MCF 10A (cell line): ENCODE data around the gene SEPHS1. TPM values are rescaled to one million over a fixed set of nuclear protein-coding genes. Genes with fewer than 3 reads are reported as not detected.
"Not testable (repeated sequence)": the region's sequence is repeated elsewhere in the genome, so short reads cannot be mapped to it uniquely, and the experiment has no call there.

Experiments
- BruUV-seq: library from RNA; stranded (reverse); fragments of 400-500 nt; replicated peaks from 2 replicates; lab custom pipeline; 2021; lab: Mats Ljungman, UMichigan
- CTCF ChIA-PET: fragments of 300-600 bp; sonication (Branson Sonifier 250); formaldehyde crosslinking; extraction: SDS; loops from one replicate; lab custom pipeline; 2021; ENCODE audit warnings: antibody characterized with exemption, inconsistent platforms; lab: Yijun Ruan, JAX
- POLR2A ChIA-PET: fragments of 300-600, 350-650 bp; sonication (Branson Sonifier 250); formaldehyde crosslinking; extraction: SDS; loops from one replicate; lab custom pipeline; 2020; ENCODE audit warnings: antibody characterized with exemption, inconsistent platforms; lab: Yijun Ruan, JAX
- DNase-seq: peaks from one replicate; pipeline ENCODE4 v3.0.0-alpha.2; 2018; ENCODE audit not compliant: unreplicated experiment
- H3K27ac Mint-ChIP-seq: one replicate; pipeline ENCODE4 v1.8.0; 2022; ENCODE audit warnings: mild to moderate bottlenecking, low read depth, mixed read lengths; ENCODE audit not compliant: unreplicated experiment
- H3K27me3 Mint-ChIP-seq: one replicate; pipeline ENCODE4 v1.8.0; 2022; ENCODE audit warnings: mixed read lengths; ENCODE audit not compliant: insufficient read depth, unreplicated experiment
- H3K36me3 Mint-ChIP-seq: one replicate; pipeline ENCODE4 v1.8.0; 2022; ENCODE audit warnings: mild to moderate bottlenecking, moderate library complexity, mixed read lengths; ENCODE audit not compliant: insufficient read depth, unreplicated experiment
- H3K4me1 Mint-ChIP-seq: one replicate; pipeline ENCODE4 v1.8.0; 2022; ENCODE audit warnings: mixed read lengths; ENCODE audit not compliant: insufficient read depth, unreplicated experiment
- H3K4me3 Mint-ChIP-seq: one replicate; pipeline ENCODE4 v1.8.0; 2022; ENCODE audit warnings: mild to moderate bottlenecking, moderate library complexity, mixed read lengths; ENCODE audit not compliant: unreplicated experiment
- H3K9me3 Mint-ChIP-seq: one replicate; pipeline ENCODE4 v1.8.0; 2022; ENCODE audit warnings: mixed read lengths; ENCODE audit not compliant: unreplicated experiment
- intact Hi-C: fragments of 100-400 bp; cut with micrococcal nuclease; formaldehyde crosslinking; loops from 2 replicates; pipeline ENCODE4 v1.14.1; 2022
- total RNA-seq: library from RNA; stranded (reverse); gene quantifications from 2 replicates; pipeline ENCODE4 v1.2.3, GENCODE V29; 2022
- TF ChIP-seq, protein P1 (sequence below): fragments of 200-600 bp; IDR thresholded peaks from one replicate; pipeline ENCODE4 v1.8.0; 2022; ENCODE audit warnings: antibody characterized with exemption, mild to moderate bottlenecking; ENCODE audit not compliant: unreplicated experiment

The SEPHS1 gene
- total RNA-seq, 1 experiment from 2014 or later: 60.8 TPM

DNA sequence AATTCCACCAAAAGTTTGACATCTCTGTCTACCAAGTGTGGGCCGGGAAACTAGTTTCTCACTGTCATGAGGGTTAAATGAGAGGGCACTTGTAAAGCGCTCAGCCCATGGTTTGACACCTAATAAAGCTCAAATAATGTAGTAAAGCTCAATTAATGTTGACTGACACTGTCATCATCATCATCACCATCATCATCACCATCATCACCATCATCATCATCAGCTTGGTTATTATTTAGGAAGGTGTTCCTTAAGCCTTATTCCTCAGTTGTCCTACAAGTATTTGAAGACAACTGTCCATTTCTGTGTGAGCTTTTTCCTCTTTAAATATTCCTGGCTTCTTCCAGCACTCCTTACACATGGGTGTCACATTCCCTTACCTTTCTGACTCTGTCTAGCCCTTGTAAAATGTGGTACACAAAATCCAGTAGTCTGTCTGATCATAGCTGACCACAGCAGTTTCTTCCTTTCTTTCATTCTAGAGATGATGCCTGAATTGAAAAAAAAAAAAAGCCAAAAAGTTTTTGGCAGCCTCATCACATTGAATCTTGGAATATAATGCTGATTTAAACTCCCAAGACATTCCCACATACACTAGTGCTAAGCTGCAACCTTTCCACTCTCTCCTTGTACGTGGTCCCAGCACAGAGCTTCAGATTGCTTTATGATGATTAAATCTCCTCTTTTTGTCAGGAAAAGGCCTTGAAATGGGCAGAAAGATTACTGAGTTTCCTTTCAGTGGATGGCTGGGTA, 40.6 kb upstream of the SEPHS1 start:
- Mint-ChIP-seq H3K27me3 (no peaks in the 10 kb centered on the region), H3K4me3 (no peak overlapping the region), H3K27ac (no peak overlapping the region), H3K4me1 (peaks cover 8% of the 10 kb centered on the region), H3K9me3 (no peaks in the 10 kb centered on the region), H3K36me3 (no peaks in the 10 kb centered on the region)
- intact Hi-C loops: no loop called here
- TF ChIP-seq, protein P1, sequence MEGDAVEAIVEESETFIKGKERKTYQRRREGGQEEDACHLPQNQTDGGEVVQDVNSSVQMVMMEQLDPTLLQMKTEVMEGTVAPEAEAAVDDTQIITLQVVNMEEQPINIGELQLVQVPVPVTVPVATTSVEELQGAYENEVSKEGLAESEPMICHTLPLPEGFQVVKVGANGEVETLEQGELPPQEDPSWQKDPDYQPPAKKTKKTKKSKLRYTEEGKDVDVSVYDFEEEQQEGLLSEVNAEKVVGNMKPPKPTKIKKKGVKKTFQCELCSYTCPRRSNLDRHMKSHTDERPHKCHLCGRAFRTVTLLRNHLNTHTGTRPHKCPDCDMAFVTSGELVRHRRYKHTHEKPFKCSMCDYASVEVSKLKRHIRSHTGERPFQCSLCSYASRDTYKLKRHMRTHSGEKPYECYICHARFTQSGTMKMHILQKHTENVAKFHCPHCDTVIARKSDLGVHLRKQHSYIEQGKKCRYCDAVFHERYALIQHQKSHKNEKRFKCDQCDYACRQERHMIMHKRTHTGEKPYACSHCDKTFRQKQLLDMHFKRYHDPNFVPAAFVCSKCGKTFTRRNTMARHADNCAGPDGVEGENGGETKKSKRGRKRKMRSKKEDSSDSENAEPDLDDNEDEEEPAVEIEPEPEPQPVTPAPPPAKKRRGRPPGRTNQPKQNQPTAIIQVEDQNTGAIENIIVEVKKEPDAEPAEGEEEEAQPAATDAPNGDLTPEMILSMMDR: no peak
- CTCF ChIA-PET: interaction anchor here (0.7 to 2.0 kb wide), 6 partner anchors 17 to 197 kb away, joined by 3 to 10 read pairs (median 4); partner anchors contain the start of gene PHYH
- POLR2A ChIA-PET: interaction anchor here (0.9 kb wide), 1 partner anchor 17 kb away, joined by 4 read pairs; no protein-coding TSS in a partner anchor
- no peak for DNase-seq
- BruUV-seq: no TSS peak

DNA sequence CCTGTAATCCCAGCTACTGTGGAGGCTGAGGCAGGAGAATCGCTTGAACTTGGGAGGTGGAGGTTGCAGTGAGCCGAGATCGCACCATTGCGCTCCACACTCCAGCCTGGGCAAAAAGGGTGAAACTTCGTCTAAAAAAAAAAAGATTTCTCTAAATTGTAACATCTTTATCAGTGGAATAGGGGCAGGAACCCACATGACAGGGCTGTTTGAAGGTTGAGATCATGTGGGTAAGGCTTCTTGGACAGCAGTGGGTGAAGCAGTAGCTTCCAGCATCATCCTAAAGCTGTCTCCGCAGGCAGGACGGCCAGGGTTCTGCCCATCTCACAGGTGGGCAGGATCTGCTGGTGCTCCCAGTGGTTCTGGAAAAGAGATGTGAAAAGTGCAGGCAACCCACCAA, 37.9 kb upstream of the SEPHS1 start:
- no peaks in the 10 kb centered on the region for H3K9me3 Mint-ChIP-seq
- peak overlapping the region; percentile 78 for H3K27ac Mint-ChIP-seq

DNA sequence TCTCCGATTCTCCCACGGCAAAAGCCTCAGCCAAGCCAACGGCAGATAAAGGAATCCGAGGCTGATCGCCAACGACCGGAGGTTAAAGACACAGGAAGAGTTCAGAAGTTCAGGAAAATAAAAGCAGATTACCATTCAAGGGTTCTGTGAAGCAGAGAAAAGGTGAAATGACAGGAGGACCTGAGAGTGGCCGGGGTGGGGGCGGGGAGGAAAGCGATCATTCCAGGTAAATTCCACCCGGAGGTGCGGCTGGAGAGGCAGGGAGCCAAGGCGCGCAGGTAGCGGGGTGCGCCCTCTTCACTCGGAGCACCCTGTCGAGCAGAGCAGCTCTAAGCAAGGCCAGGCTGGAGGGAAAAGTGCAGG, 35.3 kb upstream of the SEPHS1 start:
- DNase-seq: peak; percentile 31
- Mint-ChIP-seq H3K4me1 (peaks cover 17% of the 10 kb centered on the region), H3K27ac (peak overlapping the region; percentile 78), H3K36me3 (no peaks in the 10 kb centered on the region), H3K9me3 (no peaks in the 10 kb centered on the region), H3K27me3 (no peaks in the 10 kb centered on the region), H3K4me3 (peak overlapping the region; percentile 79)
- intact Hi-C loops: loop anchor here (2.0 kb wide), 1 partner anchor 35 kb away; the partner anchor contains the start of gene SEPHS1
- ChIA-PET CTCF (interaction anchor here (0.5 to 6.0 kb wide), 11 partner anchors 10 to 1169 kb away, joined by 3 to 49 read pairs (median 4); no protein-coding TSS in a partner anchor), POLR2A (interaction anchor here (0.7 to 2.8 kb wide), 6 partner anchors 11 to 203 kb away, joined by 3 to 18 read pairs (median 6); partner anchors contain the start of gene PRPF18)
- TF ChIP-seq, protein P1: no peak
- no TSS peak for BruUV-seq

More for the DNA sequence above, 37.9 kb upstream of the SEPHS1 start:
- ChIA-PET CTCF (interaction anchor here (0.6 to 6.0 kb wide), 3 partner anchors 13 to 186 kb away, joined by 3 to 49 read pairs (median 5); no protein-coding TSS in a partner anchor), POLR2A (no interaction called here)
- DNase-seq: no peak
- TF ChIP-seq, protein P1: no peak
- Mint-ChIP-seq H3K36me3 (no peaks in the 10 kb centered on the region), H3K4me1 (peaks cover 17% of the 10 kb centered on the region), H3K27me3 (no peaks in the 10 kb centered on the region), H3K4me3 (peak overlapping the region; percentile 7)
- intact Hi-C loops: no loop called here
- BruUV-seq: TSS peak; percentile 51

DNA sequence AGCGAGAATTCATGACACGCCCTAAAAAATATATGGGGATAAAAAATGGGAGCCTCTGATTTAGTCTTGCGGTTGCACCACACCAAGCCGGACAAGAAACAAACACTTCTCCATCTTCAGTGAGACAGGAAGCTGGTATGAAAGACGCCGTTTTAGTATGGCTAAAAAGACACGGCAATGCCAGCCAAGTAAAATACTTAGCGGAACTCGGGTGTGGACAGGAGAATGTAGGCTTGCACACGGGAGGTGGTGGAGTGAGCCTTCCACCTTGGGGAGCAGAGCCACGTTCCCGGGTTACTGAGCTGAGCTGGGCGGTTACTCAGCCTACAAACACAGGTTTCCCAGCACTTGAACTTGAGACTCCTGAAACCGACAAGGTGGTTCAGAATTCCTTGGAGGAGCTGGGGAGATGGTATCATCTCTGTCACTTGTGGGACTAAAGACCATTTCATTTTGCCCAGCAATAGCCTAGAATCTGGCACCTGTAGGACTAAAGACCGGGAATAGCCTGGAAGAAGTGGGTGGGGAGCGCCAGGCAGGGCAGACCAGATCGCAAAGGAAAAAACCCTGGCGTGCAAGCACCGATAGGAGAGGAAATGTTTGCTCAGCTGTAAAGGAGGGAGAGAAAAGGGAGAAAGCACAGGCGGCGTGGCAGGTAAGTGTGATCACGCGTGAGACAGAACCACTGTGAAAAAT, 34.8 kb upstream of the SEPHS1 start:
- DNase-seq: peak; percentile 33
- H3K4me3 Mint-ChIP-seq: peak overlapping the region; percentile 79
- ChIA-PET CTCF (interaction anchor here (0.5 to 6.0 kb wide), 9 partner anchors 8 to 1168 kb away, joined by 3 to 49 read pairs (median 4); no protein-coding TSS in a partner anchor), POLR2A (interaction anchor here (0.5 to 2.8 kb wide), 9 partner anchors 9 to 204 kb away, joined by 3 to 18 read pairs (median 4); partner anchors contain the start of gene PRPF18)
- no peaks in the 10 kb centered on the region for H3K9me3 Mint-ChIP-seq
- H3K36me3 Mint-ChIP-seq: no peaks in the 10 kb centered on the region
- no peaks in the 10 kb centered on the region for H3K27me3 Mint-ChIP-seq
- TF ChIP-seq, protein P1: no peak
- BruUV-seq: no TSS peak
- H3K27ac Mint-ChIP-seq: peak overlapping the region; percentile 78
- H3K4me1 Mint-ChIP-seq: peaks cover 17% of the 10 kb centered on the region
- intact Hi-C loops: loop anchor here (2.0 kb wide), 1 partner anchor 34 kb away; the partner anchor contains the start of gene SEPHS1

DNA sequence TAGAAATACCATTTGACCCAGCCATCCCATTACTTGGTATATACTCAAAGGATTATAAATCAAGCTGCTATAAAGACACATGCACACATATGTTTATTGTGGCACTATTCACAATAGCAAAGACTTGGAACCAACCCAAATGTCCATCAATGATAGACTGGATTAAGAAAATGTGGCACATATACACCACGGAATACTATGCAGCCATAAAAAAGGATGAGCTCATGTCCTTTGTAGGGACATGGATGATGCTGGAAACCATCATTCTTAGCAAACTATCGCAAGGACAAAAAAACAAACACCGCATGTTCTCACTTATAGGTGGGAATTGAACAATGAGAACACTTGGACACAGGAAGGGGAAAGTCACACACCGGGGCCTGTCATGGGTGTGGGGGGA, 31.0 kb upstream of the SEPHS1 start:
- H3K4me1 Mint-ChIP-seq, H3K36me3 Mint-ChIP-seq, intact Hi-C loops, POLR2A ChIA-PET, H3K4me3 Mint-ChIP-seq, H3K9me3 Mint-ChIP-seq, BruUV-seq, DNase-seq, H3K27ac Mint-ChIP-seq, H3K27me3 Mint-ChIP-seq: not testable (repeated sequence)
- CTCF ChIA-PET: interaction anchor here (0.7 kb wide), 1 partner anchor 117 kb away, joined by 4 read pairs; no protein-coding TSS in a partner anchor
